SK-N-SH (cell line): Measurements from ENCODE around the gene PPARGC1A. TPM values are rescaled to one million over a fixed set of nuclear protein-coding genes. Genes with fewer than 3 reads are reported as not detected.

Experiments
- CTCF ChIA-PET: fragments of 300-600, 350-600 bp; formaldehyde crosslinking; extraction: SDS; loops from one replicate; lab custom pipeline; 2021; lab: Yijun Ruan, JAX
- POLR2A ChIA-PET: fragments of 350-600 bp; sonication (Branson Sonifier 250); formaldehyde crosslinking; extraction: SDS; loops from one replicate; lab custom pipeline; 2020; ENCODE audit warnings: antibody characterized with exemption, inconsistent platforms; lab: Yijun Ruan, JAX
- DNase-seq: peaks from one replicate; pipeline ENCODE4 v3.0.0; 2012
- H2AFZ ChIP-seq: fragments of 200-600 bp; sonication (generic); 2 replicates; pipeline ENCODE4 v1.8.1; 2016; ENCODE audit warnings: antibody characterized with exemption, mild to moderate bottlenecking, low read depth
- H3F3A ChIP-seq: fragments of 200-600 bp; sonication (generic); replicated peaks from 2 replicates; pipeline ENCODE3; 2016; ENCODE audit warnings: antibody characterized with exemption, mild to moderate bottlenecking; ENCODE audit not compliant: insufficient read depth
- H3K27ac ChIP-seq, 2 experiments: fragments of 200-500 bp in 1 of 2; fragments of 200-600 bp in 1 of 2; sonication (Bioruptor generic) in 1 of 2; sonication (generic), shearing (Covaris generic) in 1 of 2; 2 replicates each; pipeline versions ENCODE4 v1.5.1 to v1.6.1; 2014 to 2016; ENCODE audit warnings: low read depth in 2 of 2, inconsistent platforms in 1 of 2, low read length in 1 of 2, mild to moderate bottlenecking in 1 of 2, mixed read lengths in 1 of 2
- H3K27me3 ChIP-seq: fragments of 200-600 bp; sonication (generic), shearing (Covaris generic); 2 replicates; pipeline ENCODE4 v1.6.1; 2016; ENCODE audit warnings: mixed run types; ENCODE audit not compliant: insufficient read depth
- H3K36me3 ChIP-seq, 2 experiments: fragments of 200-500 bp in 1 of 2; fragments of 200-600 bp in 1 of 2; sonication (Bioruptor generic) in 1 of 2; sonication (generic) in 1 of 2; replicated peaks in 1 of 2; 2 replicates each; pipeline versions ENCODE3 to v1.5.1; 2014 to 2016; ENCODE audit warnings: low read length in 1 of 2, mild to moderate bottlenecking in 1 of 2; ENCODE audit not compliant: insufficient read depth in 2 of 2, control insufficient read depth in 1 of 2
- H3K4me1 ChIP-seq, 2 experiments: fragments of 200-500 bp in 1 of 2; fragments of 200-600 bp in 1 of 2; sonication (Bioruptor generic) in 1 of 2; sonication (generic), shearing (Covaris generic) in 1 of 2; 2 replicates each; pipeline versions ENCODE4 v1.5.1 to v1.6.1; 2014 to 2016; ENCODE audit warnings: low read depth in 1 of 2, low read length in 1 of 2, mixed run types in 1 of 2; ENCODE audit not compliant: insufficient read depth in 2 of 2, control insufficient read depth in 1 of 2
- H3K4me2 ChIP-seq: fragments of 200-600 bp; sonication (generic), shearing (Covaris generic); 2 replicates; pipeline ENCODE4 v1.6.1; 2017; ENCODE audit warnings: mixed run types
- H3K4me3 ChIP-seq, 2 experiments: fragments of 200-500 bp in 1 of 2; fragments of 200-600 bp in 1 of 2; sonication (Bioruptor generic) in 1 of 2; sonication (generic), shearing (Covaris generic) in 1 of 2; 2 replicates each; pipeline versions ENCODE4 v1.5.1 to v1.8.1; 2014 to 2016; ENCODE audit warnings: low read depth in 2 of 2, inconsistent platforms in 1 of 2, low read length in 1 of 2, mild to moderate bottlenecking in 1 of 2, mixed read lengths in 1 of 2, moderate library complexity in 1 of 2
- H3K79me2 ChIP-seq: fragments of 200-600 bp; sonication (generic); 2 replicates; pipeline ENCODE4 v1.8.1; 2017; ENCODE audit warnings: mild to moderate bottlenecking; ENCODE audit not compliant: insufficient read depth
- H3K9ac ChIP-seq: fragments of 200-600 bp; sonication (generic); 2 replicates; pipeline ENCODE4 v1.6.1; 2017; ENCODE audit warnings: mixed run types
- H3K9me2 ChIP-seq: fragments of 200-600 bp; sonication (generic); 2 replicates; pipeline ENCODE4 v1.6.1; 2017; ENCODE audit warnings: mixed run types
- H3K9me3 ChIP-seq: fragments of 200-600 bp; sonication (generic); 2 replicates; pipeline ENCODE4 v1.6.1; 2017; ENCODE audit warnings: mixed run types, mild to moderate bottlenecking, moderate library complexity
- H4K20me1 ChIP-seq: fragments of 200-600 bp; sonication (generic); 2 replicates; pipeline ENCODE4 v1.6.1; 2017; ENCODE audit warnings: mild to moderate bottlenecking, mixed run types; ENCODE audit not compliant: insufficient read depth
- CHD2 ChIP-seq: fragments of 150-350 bp; IDR thresholded peaks from 2 replicates; pipeline ENCODE4 v1.6.1; 2018; ENCODE audit warnings: low read length; ENCODE audit not compliant: partially characterized antibody
- ELF1 ChIP-seq: IDR thresholded peaks from 2 replicates; pipeline ENCODE4 v1.4.0; 2012
- EZH2phosphoT487 ChIP-seq: fragments of 200-600 bp; sonication (generic); IDR thresholded peaks from 2 replicates; pipeline ENCODE4 v1.6.1; 2017; ENCODE audit warnings: low read depth, mixed run types, mild to moderate bottlenecking, antibody characterized with exemption, moderate library complexity, borderline replicate concordance
- JUND ChIP-seq: IDR thresholded peaks from 2 replicates; pipeline ENCODE4 v1.4.0; 2012
- MEF2A ChIP-seq: IDR thresholded peaks from 2 replicates; pipeline ENCODE4 v1.4.0; 2012; ENCODE audit warnings: low read depth, borderline replicate concordance
- MXI1 ChIP-seq: IDR thresholded peaks from 2 replicates; pipeline ENCODE4 v1.6.1; 2012; ENCODE audit warnings: mild to moderate bottlenecking, low read depth, low read length, improper control_type of control experiment
- NRF1 ChIP-seq: IDR thresholded peaks from 2 replicates; pipeline ENCODE4 v1.6.1; 2012; ENCODE audit warnings: low read depth, mild to moderate bottlenecking, low read length
- RFX5 ChIP-seq: IDR thresholded peaks from 2 replicates; pipeline ENCODE4 v1.6.1; 2012; ENCODE audit warnings: mild to moderate bottlenecking, improper control_type of control experiment, low read length
- RXRA ChIP-seq: IDR thresholded peaks from 2 replicates; pipeline ENCODE4 v1.4.0; 2012; ENCODE audit warnings: low read depth, mild to moderate bottlenecking, borderline replicate concordance
- SIN3A ChIP-seq: IDR thresholded peaks from 2 replicates; pipeline ENCODE4 v1.6.1; 2012; ENCODE audit warnings: low read depth, mild to moderate bottlenecking, low read length, moderate library complexity, borderline replicate concordance
- SMC3 ChIP-seq: IDR thresholded peaks from 2 replicates; pipeline ENCODE4 v1.6.1; 2012; ENCODE audit warnings: low read depth, low read length, improper control_type of control experiment
- TCF12 ChIP-seq: IDR thresholded peaks from 2 replicates; pipeline ENCODE4 v1.4.0; 2012
- WGBS: methylation state at CpG from one replicate; pipeline ENCODE4 v1.1.6; 2017; ENCODE audit warnings: low lambda C conversion rate; 5-methylcytosine and 5-hydroxymethylcytosine counted together
- polyA plus RNA-seq, 3 experiments: library from polyadenylated mRNA; depleted of rRNA; stranded (reverse); fragments of >200 nt; gene quantifications; 2 replicates each; pipeline ENCODE4 v1.2.3, GENCODE V29; 2012
- TF ChIP-seq, protein P1 (sequence below): IDR thresholded peaks from 2 replicates; pipeline ENCODE4 v1.6.1; 2012; ENCODE audit warnings: mild to moderate bottlenecking, low read depth, low read length, moderate library complexity
- TF ChIP-seq, protein P2 (sequence below): fragments of 150-350 bp; IDR thresholded peaks from 2 replicates; pipeline ENCODE4 v1.6.1; 2017; ENCODE audit warnings: antibody characterized with exemption, low read length, low read depth, borderline replicate concordance
- TF ChIP-seq, protein P3 (sequence below): IDR thresholded peaks from 2 replicates; pipeline ENCODE4 v1.4.0; 2012; ENCODE audit warnings: low read depth, borderline replicate concordance
- TF ChIP-seq, protein P4 (sequence below): IDR thresholded peaks from 2 replicates; pipeline ENCODE4 v1.4.0; 2012; ENCODE audit warnings: low read depth

PPARGC1A gene
- polyA plus RNA-seq, 1 of the 3 experiments (the other 2 are of a cell fraction): 0.07 TPM

DNA sequence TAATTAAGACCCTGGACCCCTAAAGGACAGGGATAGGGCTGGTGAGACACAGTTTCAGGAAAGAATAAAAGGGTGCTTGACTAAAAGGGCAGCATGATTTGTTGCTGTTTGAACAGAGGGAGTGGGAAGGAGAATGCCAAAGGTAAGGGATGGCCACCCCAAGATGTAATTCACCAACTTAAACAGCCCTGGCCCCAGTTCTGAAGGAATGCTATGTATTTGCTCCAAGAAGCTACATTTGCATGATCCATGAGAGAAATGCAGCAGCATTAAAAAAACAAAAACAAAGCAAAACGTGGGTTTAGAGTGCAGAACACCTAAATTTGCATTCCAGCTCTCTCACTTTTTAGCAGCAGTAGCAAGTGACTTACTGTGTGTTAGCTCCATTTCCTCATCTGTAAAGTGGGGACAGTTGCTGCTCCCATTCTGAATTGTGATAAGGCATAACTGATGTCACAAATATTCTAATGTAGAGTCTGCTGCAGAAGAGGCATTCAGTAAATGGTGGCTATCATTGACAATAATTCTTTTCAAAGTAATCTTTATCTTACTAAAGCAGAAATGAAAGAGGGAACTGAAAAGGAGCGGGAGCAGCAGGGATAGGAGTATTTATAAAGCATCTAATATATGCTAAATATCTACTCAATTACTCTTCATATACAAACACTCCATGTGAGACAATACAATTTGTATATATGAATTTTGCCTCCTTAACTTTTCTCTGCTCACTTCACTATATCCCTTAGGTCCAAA, 115.8 kb downstream of the PPARGC1A start:
- Histone ChIP-seq H3K4me2 (no peak overlapping the region), H3K4me1 (no peaks in the 10 kb centered on the region), H2AFZ (no peak overlapping the region), H4K20me1 (no peaks in the 10 kb centered on the region), H3K79me2 (no peaks in the 10 kb centered on the region), H3F3A (no peaks in the 10 kb centered on the region), H3K36me3 (no peaks in the 10 kb centered on the region), H3K9me3 (no peaks in the 10 kb centered on the region), H3K27me3 (no peaks in the 10 kb centered on the region), H3K27ac (no peak overlapping the region), H3K9ac (no peak overlapping the region), H3K9me2 (no peaks in the 10 kb centered on the region), H3K4me3 (no peak overlapping the region)
- TF ChIP-seq SIN3A (no peak), RXRA (no peak), SMC3 (no peak), NRF1 (no peak), RFX5 (no peak), TCF12 (no peak), JUND (no peak), MEF2A (no peak), MXI1 (no peak), EZH2phosphoT487 (no peak), CHD2 (no peak), ELF1 (no peak)
- TF ChIP-seq, protein P1, sequence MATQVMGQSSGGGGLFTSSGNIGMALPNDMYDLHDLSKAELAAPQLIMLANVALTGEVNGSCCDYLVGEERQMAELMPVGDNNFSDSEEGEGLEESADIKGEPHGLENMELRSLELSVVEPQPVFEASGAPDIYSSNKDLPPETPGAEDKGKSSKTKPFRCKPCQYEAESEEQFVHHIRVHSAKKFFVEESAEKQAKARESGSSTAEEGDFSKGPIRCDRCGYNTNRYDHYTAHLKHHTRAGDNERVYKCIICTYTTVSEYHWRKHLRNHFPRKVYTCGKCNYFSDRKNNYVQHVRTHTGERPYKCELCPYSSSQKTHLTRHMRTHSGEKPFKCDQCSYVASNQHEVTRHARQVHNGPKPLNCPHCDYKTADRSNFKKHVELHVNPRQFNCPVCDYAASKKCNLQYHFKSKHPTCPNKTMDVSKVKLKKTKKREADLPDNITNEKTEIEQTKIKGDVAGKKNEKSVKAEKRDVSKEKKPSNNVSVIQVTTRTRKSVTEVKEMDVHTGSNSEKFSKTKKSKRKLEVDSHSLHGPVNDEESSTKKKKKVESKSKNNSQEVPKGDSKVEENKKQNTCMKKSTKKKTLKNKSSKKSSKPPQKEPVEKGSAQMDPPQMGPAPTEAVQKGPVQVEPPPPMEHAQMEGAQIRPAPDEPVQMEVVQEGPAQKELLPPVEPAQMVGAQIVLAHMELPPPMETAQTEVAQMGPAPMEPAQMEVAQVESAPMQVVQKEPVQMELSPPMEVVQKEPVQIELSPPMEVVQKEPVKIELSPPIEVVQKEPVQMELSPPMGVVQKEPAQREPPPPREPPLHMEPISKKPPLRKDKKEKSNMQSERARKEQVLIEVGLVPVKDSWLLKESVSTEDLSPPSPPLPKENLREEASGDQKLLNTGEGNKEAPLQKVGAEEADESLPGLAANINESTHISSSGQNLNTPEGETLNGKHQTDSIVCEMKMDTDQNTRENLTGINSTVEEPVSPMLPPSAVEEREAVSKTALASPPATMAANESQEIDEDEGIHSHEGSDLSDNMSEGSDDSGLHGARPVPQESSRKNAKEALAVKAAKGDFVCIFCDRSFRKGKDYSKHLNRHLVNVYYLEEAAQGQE: no peak
- TF ChIP-seq, protein P2, sequence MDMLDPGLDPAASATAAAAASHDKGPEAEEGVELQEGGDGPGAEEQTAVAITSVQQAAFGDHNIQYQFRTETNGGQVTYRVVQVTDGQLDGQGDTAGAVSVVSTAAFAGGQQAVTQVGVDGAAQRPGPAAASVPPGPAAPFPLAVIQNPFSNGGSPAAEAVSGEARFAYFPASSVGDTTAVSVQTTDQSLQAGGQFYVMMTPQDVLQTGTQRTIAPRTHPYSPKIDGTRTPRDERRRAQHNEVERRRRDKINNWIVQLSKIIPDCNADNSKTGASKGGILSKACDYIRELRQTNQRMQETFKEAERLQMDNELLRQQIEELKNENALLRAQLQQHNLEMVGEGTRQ: no peak
- TF ChIP-seq, protein P3, sequence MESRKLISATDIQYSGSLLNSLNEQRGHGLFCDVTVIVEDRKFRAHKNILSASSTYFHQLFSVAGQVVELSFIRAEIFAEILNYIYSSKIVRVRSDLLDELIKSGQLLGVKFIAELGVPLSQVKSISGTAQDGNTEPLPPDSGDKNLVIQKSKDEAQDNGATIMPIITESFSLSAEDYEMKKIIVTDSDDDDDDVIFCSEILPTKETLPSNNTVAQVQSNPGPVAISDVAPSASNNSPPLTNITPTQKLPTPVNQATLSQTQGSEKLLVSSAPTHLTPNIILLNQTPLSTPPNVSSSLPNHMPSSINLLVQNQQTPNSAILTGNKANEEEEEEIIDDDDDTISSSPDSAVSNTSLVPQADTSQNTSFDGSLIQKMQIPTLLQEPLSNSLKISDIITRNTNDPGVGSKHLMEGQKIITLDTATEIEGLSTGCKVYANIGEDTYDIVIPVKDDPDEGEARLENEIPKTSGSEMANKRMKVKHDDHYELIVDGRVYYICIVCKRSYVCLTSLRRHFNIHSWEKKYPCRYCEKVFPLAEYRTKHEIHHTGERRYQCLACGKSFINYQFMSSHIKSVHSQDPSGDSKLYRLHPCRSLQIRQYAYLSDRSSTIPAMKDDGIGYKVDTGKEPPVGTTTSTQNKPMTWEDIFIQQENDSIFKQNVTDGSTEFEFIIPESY: no peak
- TF ChIP-seq, protein P4, sequence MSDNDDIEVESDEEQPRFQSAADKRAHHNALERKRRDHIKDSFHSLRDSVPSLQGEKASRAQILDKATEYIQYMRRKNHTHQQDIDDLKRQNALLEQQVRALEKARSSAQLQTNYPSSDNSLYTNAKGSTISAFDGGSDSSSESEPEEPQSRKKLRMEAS: no peak
- ChIA-PET POLR2A (no interaction called here), CTCF (no interaction called here)
- 20% methylated on average over 2 of the region's 2 CpGs for WGBS
- DNase-seq: no peak
